Progenitor cell of endocrine pancreas (in vitro differentiated cells): ENCODE results near the gene CD248. TPM values are rescaled to one million over a fixed set of nuclear protein-coding genes. Genes with fewer than 3 reads are reported as not detected.
"Not testable (repeated sequence)": the region's sequence is repeated elsewhere in the genome, so short reads cannot be mapped to it uniquely, and the experiment has no call there.

Experiments used
- DNase-seq: peaks from one replicate; pipeline ENCODE4 v3.0.0; 2021; ENCODE audit warnings: low spot score; ENCODE audit not compliant: unreplicated experiment
- H3K27ac Mint-ChIP-seq: 2 replicates; pipeline ENCODE4 v1.8.0; 2021; ENCODE audit warnings: mild to moderate bottlenecking, moderate library complexity, mixed read lengths
- H3K27me3 Mint-ChIP-seq: 2 replicates; pipeline ENCODE4 v1.8.0; 2021; ENCODE audit warnings: mixed read lengths
- H3K36me3 Mint-ChIP-seq: 2 replicates; pipeline ENCODE4 v1.8.0; 2022; ENCODE audit warnings: mixed read lengths; ENCODE audit not compliant: insufficient read depth
- H3K4me1 Mint-ChIP-seq: 2 replicates; pipeline ENCODE4 v1.8.0; 2021; ENCODE audit warnings: low read depth, mixed read lengths
- H3K4me3 Mint-ChIP-seq: 2 replicates; pipeline ENCODE4 v1.8.0; 2021; ENCODE audit warnings: low read depth, mild to moderate bottlenecking, moderate library complexity, mixed read lengths
- H3K9me3 Mint-ChIP-seq: 2 replicates; pipeline ENCODE4 v1.8.0; 2021; ENCODE audit warnings: low read depth, mixed read lengths
- total RNA-seq: library from RNA; stranded (reverse); gene quantifications from 2 replicates; pipeline ENCODE4 v1.2.1, GENCODE V29; 2021
- TF ChIP-seq, protein P1 (sequence below): fragments of 200-600 bp; sonication (generic); IDR thresholded peaks from one replicate; pipeline ENCODE4 v1.5.0; 2021; ENCODE audit warnings: antibody characterized with exemption, mild to moderate bottlenecking; ENCODE audit not compliant: unreplicated experiment

Gene CD248
- total RNA-seq, 1 donor from 2014 or later, result 0.22 TPM

GRCh38 chr11:66362481-66363147 is 45.8 kb upstream of the CD248 start:
- TF ChIP-seq, protein P1, sequence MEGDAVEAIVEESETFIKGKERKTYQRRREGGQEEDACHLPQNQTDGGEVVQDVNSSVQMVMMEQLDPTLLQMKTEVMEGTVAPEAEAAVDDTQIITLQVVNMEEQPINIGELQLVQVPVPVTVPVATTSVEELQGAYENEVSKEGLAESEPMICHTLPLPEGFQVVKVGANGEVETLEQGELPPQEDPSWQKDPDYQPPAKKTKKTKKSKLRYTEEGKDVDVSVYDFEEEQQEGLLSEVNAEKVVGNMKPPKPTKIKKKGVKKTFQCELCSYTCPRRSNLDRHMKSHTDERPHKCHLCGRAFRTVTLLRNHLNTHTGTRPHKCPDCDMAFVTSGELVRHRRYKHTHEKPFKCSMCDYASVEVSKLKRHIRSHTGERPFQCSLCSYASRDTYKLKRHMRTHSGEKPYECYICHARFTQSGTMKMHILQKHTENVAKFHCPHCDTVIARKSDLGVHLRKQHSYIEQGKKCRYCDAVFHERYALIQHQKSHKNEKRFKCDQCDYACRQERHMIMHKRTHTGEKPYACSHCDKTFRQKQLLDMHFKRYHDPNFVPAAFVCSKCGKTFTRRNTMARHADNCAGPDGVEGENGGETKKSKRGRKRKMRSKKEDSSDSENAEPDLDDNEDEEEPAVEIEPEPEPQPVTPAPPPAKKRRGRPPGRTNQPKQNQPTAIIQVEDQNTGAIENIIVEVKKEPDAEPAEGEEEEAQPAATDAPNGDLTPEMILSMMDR, result no peak
- peaks cover 5% of the 10 kb centered on the region for H3K36me3 Mint-ChIP-seq
- H3K27me3 Mint-ChIP-seq, result no peaks in the 10 kb centered on the region
- H3K4me1 Mint-ChIP-seq, result no peaks in the 10 kb centered on the region
- DNase-seq, result no peak
- no peaks in the 10 kb centered on the region for H3K9me3 Mint-ChIP-seq
- H3K4me3 Mint-ChIP-seq, result no peak overlapping the region
- no peak overlapping the region for H3K27ac Mint-ChIP-seq

GRCh38 chr11:66361502-66361941 is 44.7 kb upstream of the CD248 start:
- Mint-ChIP-seq H3K27me3 (no peaks in the 10 kb centered on the region), H3K4me1 (no peaks in the 10 kb centered on the region), H3K4me3 (no peak overlapping the region), H3K9me3 (no peaks in the 10 kb centered on the region), H3K27ac (peak overlapping the region; percentile 52), H3K36me3 (peaks cover 5% of the 10 kb centered on the region)
- TF ChIP-seq, protein P1, result no peak
- no peak for DNase-seq

DNA sequence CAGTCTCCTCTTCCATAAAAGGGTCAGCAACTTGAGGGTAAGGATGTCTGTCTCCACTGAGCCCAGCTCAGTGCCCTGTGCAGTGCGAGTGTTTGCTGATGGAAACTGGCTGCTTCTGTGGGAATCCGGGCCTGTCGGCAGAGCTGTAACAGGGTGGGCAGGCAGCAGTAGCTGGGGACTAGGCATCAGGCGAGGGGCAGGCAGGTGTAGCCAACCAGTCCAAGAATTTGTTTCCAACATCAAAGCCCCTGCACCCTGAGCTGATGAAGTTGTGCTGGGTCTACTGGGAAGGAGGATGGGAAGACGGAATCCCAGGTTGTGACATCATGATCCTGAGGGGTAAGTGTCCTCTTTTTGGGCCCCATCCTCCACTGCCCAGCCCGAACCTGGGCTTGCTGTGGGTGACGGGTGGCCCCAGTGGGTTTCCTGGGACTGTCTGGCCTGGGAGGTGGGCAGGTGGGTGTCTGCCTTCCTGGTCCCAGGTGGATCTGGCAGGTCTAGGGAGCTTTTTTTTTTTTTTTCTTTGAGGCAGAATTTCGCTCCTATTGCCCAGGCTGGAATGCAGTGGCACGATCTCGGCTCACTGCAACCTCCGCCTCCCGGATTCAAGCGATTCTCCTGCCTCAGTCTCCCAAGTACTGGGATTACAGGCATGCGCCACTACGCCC is 43.7 kb upstream of the CD248 start:
- Mint-ChIP-seq H3K4me3 (no peak overlapping the region), H3K4me1 (no peaks in the 10 kb centered on the region), H3K27ac (peak overlapping the region; percentile 41), H3K27me3 (no peaks in the 10 kb centered on the region), H3K9me3 (no peaks in the 10 kb centered on the region), H3K36me3 (peaks cover 9% of the 10 kb centered on the region)
- no peak for DNase-seq
- TF ChIP-seq, protein P1, result no peak

DNA sequence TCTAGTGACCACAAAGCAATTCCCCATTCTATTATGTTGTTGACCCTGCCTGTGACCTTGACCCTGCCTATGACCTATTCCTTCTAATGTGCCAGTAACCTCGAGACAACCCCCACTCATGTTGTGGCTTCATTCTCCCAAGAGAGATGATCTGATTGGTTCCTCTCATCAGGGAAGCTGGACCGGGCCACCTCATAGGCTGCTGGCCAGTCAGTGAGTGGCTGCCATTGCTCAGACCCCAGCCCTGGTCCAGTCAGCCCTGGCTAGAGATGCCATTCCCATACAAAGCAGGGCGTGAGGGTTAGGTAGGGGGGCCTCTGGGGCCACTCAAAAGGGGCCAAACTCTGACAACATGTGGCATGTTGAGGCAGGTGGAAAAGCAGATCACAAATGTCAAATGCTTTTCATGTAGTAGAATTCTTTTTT is 42.8 kb upstream of the CD248 start:
- Mint-ChIP-seq H3K4me3 (no peak overlapping the region), H3K36me3 (peaks cover 9% of the 10 kb centered on the region), H3K27me3 (no peaks in the 10 kb centered on the region), H3K9me3 (no peaks in the 10 kb centered on the region), H3K27ac (no peak overlapping the region), H3K4me1 (no peaks in the 10 kb centered on the region)
- no peak for DNase-seq
- TF ChIP-seq, protein P1, result no peak

DNA sequence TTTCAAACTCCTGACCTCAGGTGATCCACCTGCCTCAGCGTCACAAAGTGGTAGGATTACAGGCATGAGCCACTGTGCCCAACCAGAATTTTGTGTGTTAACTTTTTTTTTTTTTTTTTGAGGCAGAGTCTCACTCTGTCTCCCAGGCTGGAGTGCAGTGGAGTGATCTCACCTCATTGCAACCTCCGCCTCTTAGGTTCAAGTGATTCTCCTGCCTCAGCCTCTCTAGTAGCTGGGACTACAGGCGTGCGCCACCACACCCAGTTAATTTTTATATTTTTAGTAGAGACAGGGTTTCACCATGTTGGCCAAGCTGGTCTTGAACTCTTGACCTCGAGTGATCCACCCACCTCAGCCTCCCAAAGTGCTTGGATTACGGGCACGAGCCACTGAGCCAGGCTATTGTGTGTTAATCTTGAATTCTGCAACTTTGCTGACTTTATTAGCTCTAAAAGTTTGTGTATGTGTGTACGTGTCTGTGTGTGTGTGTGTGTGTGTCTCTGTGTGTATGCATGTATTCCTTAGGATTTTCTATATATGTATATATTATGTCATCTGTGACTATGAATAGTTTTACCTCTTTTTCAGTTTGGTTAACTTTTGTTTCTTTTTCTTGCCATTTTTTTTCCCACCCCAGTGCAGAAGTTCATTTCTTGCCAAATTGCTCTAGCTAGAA is 33.9 kb upstream of the CD248 start:
- Mint-ChIP-seq H3K27ac (peak overlapping the region; percentile 50), H3K4me3 (peak overlapping the region; percentile 19), H3K4me1 (peaks cover 27% of the 10 kb centered on the region)
- not testable (repeated sequence) for H3K27me3 Mint-ChIP-seq, H3K9me3 Mint-ChIP-seq, H3K36me3 Mint-ChIP-seq, DNase-seq
